ENCODE results near the gene GRIP2.

GRCh38 chr3:14508505-14508819, 31.7 kb downstream of the GRIP2 start:
- TF ChIP-seq POLR2A (IDR thresholded peaks at IDR 0.05) (no peak), CTCF (IDR thresholded peaks at IDR 0.05) (no peak)
